H1 (cell line): Measurements from ENCODE around the gene CBL. TPM values are rescaled to one million over a fixed set of nuclear protein-coding genes. Genes with fewer than 3 reads are reported as not detected.

Experiments used
- ASH2L ChIP-seq: fragments of 200-600, 300-600 bp; sonication (generic); IDR thresholded peaks from one replicate; pipeline ENCODE4 v1.7.1; 2017; ENCODE audit warnings: low read length
- CBX5 ChIP-seq: fragments of 300-800, 300-1000 bp; sonication (generic); IDR thresholded peaks from 2 replicates; pipeline ENCODE4 v1.7.1; 2016; ENCODE audit warnings: antibody characterized with exemption, low read length, low read depth
- POU5F1 ChIP-seq: IDR thresholded peaks from 2 replicates; pipeline ENCODE4 v1.6.1; 2011; ENCODE audit warnings: low read depth, mild to moderate bottlenecking, low read length, moderate library complexity
- polyA plus RNA-seq, 7 experiments: library from polyadenylated mRNA; depleted of rRNA in 3 of 7; stranded (reverse) in 5 of 7; unstranded in 2 of 7; fragments of >200 nt in 5 of 7; fragments of 200-250 nt in 2 of 7; gene quantifications; 1 replicate in 5 of 7; 2 replicates in 1 of 7; 4 replicates in 1 of 7; pipeline versions ENCODE4 v1.2.1 to v1.2.3, GENCODE V29; 2011 to 2013; ENCODE audit warnings: missing spikeins in 2 of 7, mixed read lengths in 2 of 7
- total RNA-seq: library from RNA; stranded (reverse); fragmentation: NEBNext Ultra II Directional; extraction: Animal tissue kit (Norgen Biotek cat#: 25700); gene quantifications from 2 replicates; pipeline ENCODE4 v1.2.1, GENCODE V29; 2021
- TF ChIP-seq, protein P1 (sequence below): fragments of 300-600 bp; sonication (generic); IDR thresholded peaks from 2 replicates; pipeline ENCODE4 v1.7.1; 2012; ENCODE audit warnings: low read length, moderate library complexity, mild to moderate bottlenecking, inconsistent platforms; ENCODE audit not compliant: insufficient replicate concordance

The CBL gene
- total and polyA plus RNA-seq, 2 of the 8 experiments (the other 6 are each of a cell fraction or from before 2014, with no cell fraction given): 23.1 to 57.8 TPM

DNA sequence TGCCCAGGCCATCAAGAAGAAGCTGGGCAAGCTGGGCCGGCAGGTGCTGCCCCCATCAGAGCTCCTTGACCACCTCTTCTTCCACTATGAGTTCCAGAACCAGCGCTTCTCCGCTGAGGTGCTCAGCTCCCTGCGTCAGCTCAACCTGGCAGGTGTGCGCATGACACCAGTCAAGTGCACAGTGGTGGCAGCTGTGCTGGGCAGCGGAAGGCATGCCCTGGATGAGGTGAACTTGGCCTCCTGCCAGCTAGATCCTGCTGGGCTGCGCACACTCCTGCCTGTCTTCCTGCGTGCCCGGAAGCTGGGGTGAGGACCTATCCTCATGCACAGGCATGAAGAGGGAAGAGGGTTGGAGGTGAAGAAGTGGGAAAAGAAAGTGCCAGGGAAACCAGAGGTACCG, 26.2 kb upstream of the CBL start (continued):
- TF ChIP-seq, protein P1, sequence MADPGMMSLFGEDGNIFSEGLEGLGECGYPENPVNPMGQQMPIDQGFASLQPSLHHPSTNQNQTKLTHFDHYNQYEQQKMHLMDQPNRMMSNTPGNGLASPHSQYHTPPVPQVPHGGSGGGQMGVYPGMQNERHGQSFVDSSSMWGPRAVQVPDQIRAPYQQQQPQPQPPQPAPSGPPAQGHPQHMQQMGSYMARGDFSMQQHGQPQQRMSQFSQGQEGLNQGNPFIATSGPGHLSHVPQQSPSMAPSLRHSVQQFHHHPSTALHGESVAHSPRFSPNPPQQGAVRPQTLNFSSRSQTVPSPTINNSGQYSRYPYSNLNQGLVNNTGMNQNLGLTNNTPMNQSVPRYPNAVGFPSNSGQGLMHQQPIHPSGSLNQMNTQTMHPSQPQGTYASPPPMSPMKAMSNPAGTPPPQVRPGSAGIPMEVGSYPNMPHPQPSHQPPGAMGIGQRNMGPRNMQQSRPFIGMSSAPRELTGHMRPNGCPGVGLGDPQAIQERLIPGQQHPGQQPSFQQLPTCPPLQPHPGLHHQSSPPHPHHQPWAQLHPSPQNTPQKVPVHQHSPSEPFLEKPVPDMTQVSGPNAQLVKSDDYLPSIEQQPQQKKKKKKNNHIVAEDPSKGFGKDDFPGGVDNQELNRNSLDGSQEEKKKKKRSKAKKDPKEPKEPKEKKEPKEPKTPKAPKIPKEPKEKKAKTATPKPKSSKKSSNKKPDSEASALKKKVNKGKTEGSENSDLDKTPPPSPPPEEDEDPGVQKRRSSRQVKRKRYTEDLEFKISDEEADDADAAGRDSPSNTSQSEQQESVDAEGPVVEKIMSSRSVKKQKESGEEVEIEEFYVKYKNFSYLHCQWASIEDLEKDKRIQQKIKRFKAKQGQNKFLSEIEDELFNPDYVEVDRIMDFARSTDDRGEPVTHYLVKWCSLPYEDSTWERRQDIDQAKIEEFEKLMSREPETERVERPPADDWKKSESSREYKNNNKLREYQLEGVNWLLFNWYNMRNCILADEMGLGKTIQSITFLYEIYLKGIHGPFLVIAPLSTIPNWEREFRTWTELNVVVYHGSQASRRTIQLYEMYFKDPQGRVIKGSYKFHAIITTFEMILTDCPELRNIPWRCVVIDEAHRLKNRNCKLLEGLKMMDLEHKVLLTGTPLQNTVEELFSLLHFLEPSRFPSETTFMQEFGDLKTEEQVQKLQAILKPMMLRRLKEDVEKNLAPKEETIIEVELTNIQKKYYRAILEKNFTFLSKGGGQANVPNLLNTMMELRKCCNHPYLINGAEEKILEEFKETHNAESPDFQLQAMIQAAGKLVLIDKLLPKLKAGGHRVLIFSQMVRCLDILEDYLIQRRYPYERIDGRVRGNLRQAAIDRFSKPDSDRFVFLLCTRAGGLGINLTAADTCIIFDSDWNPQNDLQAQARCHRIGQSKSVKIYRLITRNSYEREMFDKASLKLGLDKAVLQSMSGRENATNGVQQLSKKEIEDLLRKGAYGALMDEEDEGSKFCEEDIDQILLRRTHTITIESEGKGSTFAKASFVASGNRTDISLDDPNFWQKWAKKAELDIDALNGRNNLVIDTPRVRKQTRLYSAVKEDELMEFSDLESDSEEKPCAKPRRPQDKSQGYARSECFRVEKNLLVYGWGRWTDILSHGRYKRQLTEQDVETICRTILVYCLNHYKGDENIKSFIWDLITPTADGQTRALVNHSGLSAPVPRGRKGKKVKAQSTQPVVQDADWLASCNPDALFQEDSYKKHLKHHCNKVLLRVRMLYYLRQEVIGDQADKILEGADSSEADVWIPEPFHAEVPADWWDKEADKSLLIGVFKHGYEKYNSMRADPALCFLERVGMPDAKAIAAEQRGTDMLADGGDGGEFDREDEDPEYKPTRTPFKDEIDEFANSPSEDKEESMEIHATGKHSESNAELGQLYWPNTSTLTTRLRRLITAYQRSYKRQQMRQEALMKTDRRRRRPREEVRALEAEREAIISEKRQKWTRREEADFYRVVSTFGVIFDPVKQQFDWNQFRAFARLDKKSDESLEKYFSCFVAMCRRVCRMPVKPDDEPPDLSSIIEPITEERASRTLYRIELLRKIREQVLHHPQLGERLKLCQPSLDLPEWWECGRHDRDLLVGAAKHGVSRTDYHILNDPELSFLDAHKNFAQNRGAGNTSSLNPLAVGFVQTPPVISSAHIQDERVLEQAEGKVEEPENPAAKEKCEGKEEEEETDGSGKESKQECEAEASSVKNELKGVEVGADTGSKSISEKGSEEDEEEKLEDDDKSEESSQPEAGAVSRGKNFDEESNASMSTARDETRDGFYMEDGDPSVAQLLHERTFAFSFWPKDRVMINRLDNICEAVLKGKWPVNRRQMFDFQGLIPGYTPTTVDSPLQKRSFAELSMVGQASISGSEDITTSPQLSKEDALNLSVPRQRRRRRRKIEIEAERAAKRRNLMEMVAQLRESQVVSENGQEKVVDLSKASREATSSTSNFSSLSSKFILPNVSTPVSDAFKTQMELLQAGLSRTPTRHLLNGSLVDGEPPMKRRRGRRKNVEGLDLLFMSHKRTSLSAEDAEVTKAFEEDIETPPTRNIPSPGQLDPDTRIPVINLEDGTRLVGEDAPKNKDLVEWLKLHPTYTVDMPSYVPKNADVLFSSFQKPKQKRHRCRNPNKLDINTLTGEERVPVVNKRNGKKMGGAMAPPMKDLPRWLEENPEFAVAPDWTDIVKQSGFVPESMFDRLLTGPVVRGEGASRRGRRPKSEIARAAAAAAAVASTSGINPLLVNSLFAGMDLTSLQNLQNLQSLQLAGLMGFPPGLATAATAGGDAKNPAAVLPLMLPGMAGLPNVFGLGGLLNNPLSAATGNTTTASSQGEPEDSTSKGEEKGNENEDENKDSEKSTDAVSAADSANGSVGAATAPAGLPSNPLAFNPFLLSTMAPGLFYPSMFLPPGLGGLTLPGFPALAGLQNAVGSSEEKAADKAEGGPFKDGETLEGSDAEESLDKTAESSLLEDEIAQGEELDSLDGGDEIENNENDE: no peak
- TF ChIP-seq CBX5 (no peak), ASH2L (no peak), POU5F1 (no peak)
